ENCODE results near the gene LNX1. TPM values are rescaled to one million over a fixed set of nuclear protein-coding genes. Genes with fewer than 3 reads are reported as not detected.

Gene LNX1
- total RNA-seq, 5 donors from 2014 or later (not counting 1 experiment from before 2014, with no cell fraction given) = 0.45 TPM; not detected in 4

DNA sequence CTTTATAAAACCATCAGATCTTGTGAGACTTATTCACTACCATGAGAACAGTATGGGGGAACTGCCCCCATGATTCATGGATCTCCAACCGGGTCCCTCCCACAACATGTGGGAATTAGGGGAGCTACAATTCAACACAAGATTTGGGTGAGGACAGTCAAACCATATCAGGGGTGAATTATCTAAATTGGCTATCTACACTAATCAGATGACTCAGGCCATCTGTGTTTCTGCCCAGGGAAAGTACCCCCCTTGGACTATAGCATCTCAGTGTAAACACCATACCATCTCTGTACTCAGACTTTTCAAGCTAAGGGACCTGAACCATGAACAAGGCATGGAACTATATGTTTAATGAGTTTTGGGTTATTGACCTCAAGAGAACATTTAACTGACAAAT lies 76.8 kb downstream of the LNX1 start:
- Histone ChIP-seq H3K27ac (ENCODE audit: low read length) (no peak overlapping the region), H3K9me3 (no peaks in the 10 kb centered on the region), H3K4me1 (ENCODE audit: control insufficient read depth in 1 of 2, extremely low read depth in 1 of 2, insufficient read depth in 2 of 2, low read length in 2 of 2) (no peaks in the 10 kb centered on the region), H3K27me3 (replicated peaks in 1 of 2; ENCODE audit: control insufficient read depth in 2 of 2, extremely low read depth in 1 of 2, insufficient read depth in 2 of 2, low read length in 1 of 2) (peaks cover 0 to 2% of the 10 kb centered on the region in 2 experiments), H3K36me3 (ENCODE audit: control insufficient read depth in 2 of 2, extremely low read depth in 1 of 2, insufficient read depth in 1 of 2, low read length in 1 of 2) (no peaks in the 10 kb centered on the region), H3K4me3 (ENCODE audit: control insufficient read depth in 1 of 2, extremely low read depth in 1 of 2, low read length in 1 of 2) (no peak overlapping the region)
- no peaks in the 10 kb centered on the region for H3K9me3 Mint-ChIP-seq
- CTCF ChIA-PET = no interaction called here
- no peak for DNase-seq
- POLR2A ChIA-PET = no interaction called here
- no peak overlapping the region for H3K27ac Mint-ChIP-seq
- peaks cover 5 to 6% of the 10 kb centered on the region in 2 donors for H3K27me3 Mint-ChIP-seq
- no peak for ATAC-seq (replicated peaks in 1 of 4)
- no peaks in the 10 kb centered on the region for H3K4me1 Mint-ChIP-seq
- H3K4me3 Mint-ChIP-seq = no peak overlapping the region
- no CpG with 5 or more reads among the region's 1 CpG for WGBS (ENCODE audit: insufficient coverage)
- H3K36me3 Mint-ChIP-seq = no peaks in the 10 kb centered on the region

DNA sequence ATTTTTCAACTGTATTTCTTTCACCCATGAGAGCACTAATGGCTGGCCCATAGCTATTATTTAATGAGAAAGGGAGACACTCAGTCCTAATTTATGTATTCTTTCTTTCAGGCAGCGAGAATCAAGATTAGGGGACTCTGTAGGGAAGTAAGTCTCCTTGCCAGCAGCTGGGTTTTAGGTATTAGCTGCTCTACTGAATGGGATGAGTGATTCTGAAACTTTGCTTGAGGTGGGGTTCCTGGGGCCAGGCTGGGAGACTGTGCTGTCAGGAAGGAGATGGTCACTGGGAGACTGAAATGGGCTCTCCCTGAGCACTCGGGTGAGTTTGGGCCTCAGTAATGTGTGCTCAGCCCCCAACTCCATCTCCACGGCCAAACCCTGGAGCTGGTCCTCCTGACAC lies 78.7 kb downstream of the LNX1 start:
- peaks cover 6 to 11% of the 10 kb centered on the region in 2 donors for H3K27me3 Mint-ChIP-seq
- ChIA-PET POLR2A (no interaction called here), CTCF (interaction anchor here in 1 of 2 donors (0.6 kb wide), 1 partner anchor 24 kb away, joined by 3 read pairs; no protein-coding TSS in a partner anchor)
- Histone ChIP-seq H3K36me3 (ENCODE audit: control insufficient read depth in 2 of 2, extremely low read depth in 1 of 2, insufficient read depth in 1 of 2, low read length in 1 of 2) (no peaks in the 10 kb centered on the region), H3K4me1 (ENCODE audit: control insufficient read depth in 1 of 2, extremely low read depth in 1 of 2, insufficient read depth in 2 of 2, low read length in 2 of 2) (no peaks in the 10 kb centered on the region), H3K9me3 (no peaks in the 10 kb centered on the region), H3K4me3 (ENCODE audit: control insufficient read depth in 1 of 2, extremely low read depth in 1 of 2, low read length in 1 of 2) (no peak overlapping the region), H3K27me3 (replicated peaks in 1 of 2; ENCODE audit: control insufficient read depth in 2 of 2, extremely low read depth in 1 of 2, insufficient read depth in 2 of 2, low read length in 1 of 2) (no peaks in the 10 kb centered on the region), H3K27ac (ENCODE audit: low read length) (no peak overlapping the region)
- WGBS (ENCODE audit: insufficient coverage) = 21% methylated on average over 3 of the region's 3 CpGs
- H3K9me3 Mint-ChIP-seq = no peaks in the 10 kb centered on the region
- no peak for DNase-seq
- H3K36me3 Mint-ChIP-seq = no peaks in the 10 kb centered on the region
- no peak for ATAC-seq (replicated peaks in 1 of 4)
- H3K4me1 Mint-ChIP-seq = no peaks in the 10 kb centered on the region
- no peak overlapping the region for H3K27ac Mint-ChIP-seq
- H3K4me3 Mint-ChIP-seq = no peak overlapping the region

DNA sequence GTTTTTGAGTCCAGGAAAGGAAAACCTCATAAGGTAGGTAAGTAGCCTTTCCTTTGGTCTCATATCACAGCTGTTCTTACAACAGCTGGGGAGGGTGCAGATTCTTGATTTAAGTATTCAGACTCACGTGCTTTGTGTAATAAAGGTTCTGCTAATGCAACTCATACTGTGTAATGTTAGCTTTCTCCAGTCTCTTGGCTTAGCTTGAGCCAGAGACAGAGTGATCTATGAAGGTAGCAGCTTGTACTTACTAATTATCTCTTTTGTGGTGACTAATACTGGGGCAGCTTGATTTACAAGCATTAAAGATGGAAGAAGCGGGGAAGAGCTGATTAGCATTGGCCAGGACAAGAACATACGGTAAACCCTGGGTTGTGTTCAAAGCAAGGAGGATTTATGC lies 80.3 kb downstream of the LNX1 start:
- no CpG with 5 or more reads among the region's 3 CpGs for WGBS (ENCODE audit: insufficient coverage)
- Histone ChIP-seq H3K27me3 (replicated peaks in 1 of 2; ENCODE audit: control insufficient read depth in 2 of 2, extremely low read depth in 1 of 2, insufficient read depth in 2 of 2, low read length in 1 of 2) (no peaks in the 10 kb centered on the region), H3K9me3 (no peaks in the 10 kb centered on the region), H3K36me3 (ENCODE audit: control insufficient read depth in 2 of 2, extremely low read depth in 1 of 2, insufficient read depth in 1 of 2, low read length in 1 of 2) (no peaks in the 10 kb centered on the region), H3K4me1 (ENCODE audit: control insufficient read depth in 1 of 2, extremely low read depth in 1 of 2, insufficient read depth in 2 of 2, low read length in 2 of 2) (no peaks in the 10 kb centered on the region), H3K4me3 (ENCODE audit: control insufficient read depth in 1 of 2, extremely low read depth in 1 of 2, low read length in 1 of 2) (no peak overlapping the region), H3K27ac (ENCODE audit: low read length) (no peak overlapping the region)
- no peak overlapping the region for H3K27ac Mint-ChIP-seq
- ATAC-seq (replicated peaks in 1 of 4) (no peak), DNase-seq (no peak)
- POLR2A ChIA-PET = interaction anchor here in 1 of 2 donors (0.9 kb wide), 1 partner anchor 9 kb away, joined by 3 read pairs; no protein-coding TSS in a partner anchor
- H3K27me3 Mint-ChIP-seq = peaks cover 6 to 11% of the 10 kb centered on the region in 2 donors
- CTCF ChIA-PET = no interaction called here
- no peaks in the 10 kb centered on the region for H3K4me1 Mint-ChIP-seq
- H3K4me3 Mint-ChIP-seq = no peak overlapping the region
- no peaks in the 10 kb centered on the region for H3K9me3 Mint-ChIP-seq
- H3K36me3 Mint-ChIP-seq = no peaks in the 10 kb centered on the region

DNA sequence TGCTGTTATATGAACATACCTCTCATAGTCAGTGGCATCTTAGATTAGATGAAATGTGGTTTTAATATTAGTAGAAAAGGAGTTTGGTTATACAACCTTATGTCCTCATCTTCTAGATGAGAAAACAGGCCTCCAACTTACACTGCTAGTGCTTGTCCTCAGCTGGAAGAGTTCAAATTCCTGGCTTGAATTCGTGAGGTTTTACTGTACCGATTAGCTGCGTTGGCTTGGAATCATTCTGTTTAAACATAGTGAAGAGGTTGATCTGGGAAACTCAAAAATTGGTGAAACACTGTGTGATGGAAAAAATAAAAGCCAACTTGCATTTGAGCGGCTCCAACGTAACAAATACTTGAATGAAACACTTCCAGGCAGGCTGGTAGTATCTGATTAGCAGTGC lies 81.0 kb downstream of the LNX1 start:
- no peak for DNase-seq
- Mint-ChIP-seq H3K9me3 (no peaks in the 10 kb centered on the region), H3K27me3 (peaks cover 6 to 12% of the 10 kb centered on the region in 2 donors), H3K36me3 (no peaks in the 10 kb centered on the region), H3K4me3 (no peak overlapping the region), H3K27ac (no peak overlapping the region), H3K4me1 (no peaks in the 10 kb centered on the region)
- no peak for ATAC-seq (replicated peaks in 1 of 4)
- CTCF ChIA-PET = no interaction called here
- Histone ChIP-seq H3K36me3 (ENCODE audit: control insufficient read depth in 2 of 2, extremely low read depth in 1 of 2, insufficient read depth in 1 of 2, low read length in 1 of 2) (no peaks in the 10 kb centered on the region), H3K4me1 (ENCODE audit: control insufficient read depth in 1 of 2, extremely low read depth in 1 of 2, insufficient read depth in 2 of 2, low read length in 2 of 2) (no peaks in the 10 kb centered on the region), H3K9me3 (no peaks in the 10 kb centered on the region), H3K27ac (ENCODE audit: low read length) (no peak overlapping the region), H3K4me3 (ENCODE audit: control insufficient read depth in 1 of 2, extremely low read depth in 1 of 2, low read length in 1 of 2) (no peak overlapping the region), H3K27me3 (replicated peaks in 1 of 2; ENCODE audit: control insufficient read depth in 2 of 2, extremely low read depth in 1 of 2, insufficient read depth in 2 of 2, low read length in 1 of 2) (no peaks in the 10 kb centered on the region)
- no CpG with 5 or more reads among the region's 5 CpGs for WGBS (ENCODE audit: insufficient coverage)
- POLR2A ChIA-PET = no interaction called here

DNA sequence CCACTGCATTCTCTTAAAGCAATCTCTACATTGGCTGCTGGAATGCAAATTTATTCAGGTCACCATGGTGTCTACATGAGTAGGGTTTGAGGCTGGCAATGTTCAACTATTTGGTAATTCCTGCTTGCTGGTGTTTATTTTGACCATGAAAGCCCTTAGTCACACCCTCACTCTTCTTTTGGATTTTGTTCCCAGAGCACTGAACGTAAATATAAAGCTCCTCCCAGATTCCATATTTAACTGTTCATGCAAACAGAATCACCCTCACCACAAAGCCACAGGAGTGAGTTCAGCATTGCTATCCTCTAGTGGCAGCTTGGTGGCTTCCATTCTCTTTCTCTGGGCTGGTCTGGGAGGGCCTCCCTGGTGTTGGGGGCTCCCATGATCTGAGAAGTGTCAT lies 82.8 kb downstream of the LNX1 start:
- ChIA-PET POLR2A (no interaction called here), CTCF (no interaction called here)
- 50% methylated on average over 1 of the region's 1 CpG for WGBS (ENCODE audit: insufficient coverage)
- Mint-ChIP-seq H3K4me1 (no peaks in the 10 kb centered on the region), H3K27ac (no peak overlapping the region), H3K27me3 (peaks cover 5 to 10% of the 10 kb centered on the region in 2 donors), H3K36me3 (no peaks in the 10 kb centered on the region), H3K9me3 (no peaks in the 10 kb centered on the region), H3K4me3 (no peak overlapping the region)
- no peak for ATAC-seq (replicated peaks in 1 of 4)
- Histone ChIP-seq H3K27me3 (replicated peaks in 1 of 2; ENCODE audit: control insufficient read depth in 2 of 2, extremely low read depth in 1 of 2, insufficient read depth in 2 of 2, low read length in 1 of 2) (no peaks in the 10 kb centered on the region), H3K4me3 (ENCODE audit: control insufficient read depth in 1 of 2, extremely low read depth in 1 of 2, low read length in 1 of 2) (no peak overlapping the region), H3K4me1 (ENCODE audit: control insufficient read depth in 1 of 2, extremely low read depth in 1 of 2, insufficient read depth in 2 of 2, low read length in 2 of 2) (no peaks in the 10 kb centered on the region), H3K36me3 (ENCODE audit: control insufficient read depth in 2 of 2, extremely low read depth in 1 of 2, insufficient read depth in 1 of 2, low read length in 1 of 2) (no peaks in the 10 kb centered on the region), H3K27ac (ENCODE audit: low read length) (no peak overlapping the region), H3K9me3 (no peaks in the 10 kb centered on the region)
- no peak for DNase-seq

DNA sequence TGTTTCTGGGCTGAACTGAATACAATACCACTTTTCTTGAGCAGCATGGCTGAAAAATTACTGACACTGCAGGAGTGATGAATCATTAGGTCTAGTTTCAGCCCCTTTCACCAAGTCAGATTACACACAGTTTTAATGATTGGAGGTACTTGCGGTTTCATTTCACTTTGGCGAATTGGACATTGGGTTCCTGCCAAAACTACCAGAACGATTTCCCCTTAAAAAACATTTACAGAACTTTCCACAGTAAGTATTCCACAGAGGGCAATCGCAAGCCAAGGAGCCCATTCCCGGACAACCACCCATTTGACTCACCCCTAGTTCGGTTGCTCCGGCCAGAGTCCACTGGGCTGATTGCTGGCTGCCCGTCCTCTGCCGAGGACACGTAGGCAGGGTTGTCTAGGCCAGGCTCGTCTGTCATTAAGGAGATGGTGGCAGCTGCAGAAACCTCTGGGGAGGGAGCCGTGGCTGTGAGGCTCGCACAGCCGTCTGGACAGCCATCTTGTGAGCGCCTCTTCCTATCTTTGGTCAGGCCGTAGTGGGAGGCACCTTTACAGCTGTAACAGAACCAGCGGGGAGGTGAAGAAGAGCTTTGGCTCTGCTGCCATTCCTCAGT lies 83.5 kb downstream of the LNX1 start:
- no peaks in the 10 kb centered on the region for H3K27me3 ChIP-seq (replicated peaks in 1 of 2; ENCODE audit: control insufficient read depth in 2 of 2, extremely low read depth in 1 of 2, insufficient read depth in 2 of 2, low read length in 1 of 2)
- H3K4me1 ChIP-seq (ENCODE audit: control insufficient read depth in 1 of 2, extremely low read depth in 1 of 2, insufficient read depth in 2 of 2, low read length in 2 of 2) = no peaks in the 10 kb centered on the region
- H3K36me3 Mint-ChIP-seq = no peaks in the 10 kb centered on the region
- no peaks in the 10 kb centered on the region for H3K4me1 Mint-ChIP-seq
- H3K4me3 ChIP-seq (ENCODE audit: control insufficient read depth in 1 of 2, extremely low read depth in 1 of 2, low read length in 1 of 2) = no peak overlapping the region
- ChIA-PET CTCF (no interaction called here), POLR2A (no interaction called here)
- H3K27me3 Mint-ChIP-seq = peaks cover 0 to 12% of the 10 kb centered on the region in 2 donors
- H3K27ac ChIP-seq (ENCODE audit: low read length) = no peak overlapping the region
- no peaks in the 10 kb centered on the region for H3K36me3 ChIP-seq (ENCODE audit: control insufficient read depth in 2 of 2, extremely low read depth in 1 of 2, insufficient read depth in 1 of 2, low read length in 1 of 2)
- WGBS (ENCODE audit: insufficient coverage) = 86% methylated on average over 12 of the region's 17 CpGs
- H3K9me3 ChIP-seq = no peaks in the 10 kb centered on the region
- no peaks in the 10 kb centered on the region for H3K9me3 Mint-ChIP-seq
- DNase-seq = no peak
- no peak for ATAC-seq (replicated peaks in 1 of 4)
- H3K27ac Mint-ChIP-seq = no peak overlapping the region
- H3K4me3 Mint-ChIP-seq = no peak overlapping the region

DNA sequence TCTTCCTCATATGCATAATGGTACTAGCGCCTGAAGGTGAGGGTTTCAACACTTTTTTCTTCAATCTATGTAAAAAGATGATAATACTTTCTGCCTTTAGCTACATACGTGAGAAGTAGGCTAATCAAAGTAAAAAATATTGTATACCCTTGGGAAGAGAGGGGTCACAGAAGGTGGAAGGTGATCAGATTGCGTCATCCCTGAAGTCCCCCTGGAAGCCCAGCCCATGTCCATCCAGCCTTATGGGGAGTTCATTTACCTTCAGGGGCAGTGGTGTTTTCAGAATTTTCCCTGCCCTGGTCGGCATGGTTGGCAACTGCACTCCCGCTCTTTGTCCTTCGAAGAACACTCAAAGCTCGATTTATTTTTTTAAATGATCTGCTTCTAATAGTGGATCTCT lies 84.2 kb downstream of the LNX1 start:
- POLR2A ChIA-PET = interaction anchor here in 1 of 2 donors (0.6 kb wide), 1 partner anchor 896 kb away, joined by 3 read pairs; no protein-coding TSS in a partner anchor
- CTCF ChIA-PET = no interaction called here
- no peaks in the 10 kb centered on the region for H3K9me3 Mint-ChIP-seq

More for the DNA sequence above, 84.2 kb downstream of the LNX1 start:
- Mint-ChIP-seq H3K27me3 (peaks cover 0 to 12% of the 10 kb centered on the region in 2 donors), H3K27ac (no peak overlapping the region), H3K36me3 (no peaks in the 10 kb centered on the region), H3K4me1 (no peaks in the 10 kb centered on the region), H3K4me3 (no peak overlapping the region)
- ATAC-seq (replicated peaks in 1 of 4) (no peak), DNase-seq (no peak)
- H3K4me3 ChIP-seq (ENCODE audit: control insufficient read depth in 1 of 2, extremely low read depth in 1 of 2, low read length in 1 of 2) = no peak overlapping the region
- no peaks in the 10 kb centered on the region for H3K4me1 ChIP-seq (ENCODE audit: control insufficient read depth in 1 of 2, extremely low read depth in 1 of 2, insufficient read depth in 2 of 2, low read length in 2 of 2)
- no peak overlapping the region for H3K27ac ChIP-seq (ENCODE audit: low read length)
- no peaks in the 10 kb centered on the region for H3K27me3 ChIP-seq (replicated peaks in 1 of 2; ENCODE audit: control insufficient read depth in 2 of 2, extremely low read depth in 1 of 2, insufficient read depth in 2 of 2, low read length in 1 of 2)
- no peaks in the 10 kb centered on the region for H3K36me3 ChIP-seq (ENCODE audit: control insufficient read depth in 2 of 2, extremely low read depth in 1 of 2, insufficient read depth in 1 of 2, low read length in 1 of 2)
- no peaks in the 10 kb centered on the region for H3K9me3 ChIP-seq
- 100% methylated on average over 5 of the region's 7 CpGs for WGBS (ENCODE audit: insufficient coverage)
